ENCODE measurements around the gene MYO10. TPM values are rescaled to one million over a fixed set of nuclear protein-coding genes. Genes with fewer than 3 reads are reported as not detected.

The MYO10 gene
- total and polyA plus RNA-seq, 2 experiments from 2014 or later = 119 to 276 TPM

GRCh38 chr5:16704945-16705344, 231.1 kb downstream of the MYO10 start:
- Mint-ChIP-seq H3K36me3 (ENCODE audit: low read depth) (peaks cover 96% of the 10 kb centered on the region), H3K4me1 (peaks cover 36% of the 10 kb centered on the region), H3K27ac (peak overlapping the region; percentile 15; the same call in 1 of the 2 replicates), H3K4me3 (no peak overlapping the region), H3K9me3 (no peaks in the 10 kb centered on the region), H3K27me3 (ENCODE audit: insufficient read depth, low read depth, poor library complexity) (peaks cover 15% of the 10 kb centered on the region)
- H3K4me2 ChIP-seq = no peak overlapping the region
- H4K20me1 ChIP-seq (replicated peaks; ENCODE audit: insufficient read depth) = peaks cover 21% of the 10 kb centered on the region
- H3K79me2 ChIP-seq (replicated peaks; ENCODE audit: insufficient read depth) = peaks cover 68% of the 10 kb centered on the region
- no peak for DNase-seq (ENCODE audit: low spot score)
- no peaks in the 10 kb centered on the region for H3K9me2 ChIP-seq (ENCODE audit: insufficient read depth)
- peaks cover 66% of the 10 kb centered on the region for H3K36me3 ChIP-seq (ENCODE audit: insufficient read depth)
- no peak for ATAC-seq
- H3K27ac ChIP-seq (ENCODE audit: low read depth) = peak overlapping the region; percentile 84
- TF ChIP-seq ZNF462 (CRISPR knock-in tag; IDR thresholded peaks at IDR 0.05) (no peak), CREB1 (CRISPR knock-in tag; IDR thresholded peaks at IDR 0.05; ENCODE audit: low read depth) (no peak), REST (IDR thresholded peaks at IDR 0.05; ENCODE audit: unreplicated experiment) (no peak), ZNF331 (CRISPR knock-in tag; IDR thresholded peaks at IDR 0.05; ENCODE audit: low read depth) (no peak), EZH2phosphoT487 (IDR thresholded peaks at IDR 0.05; ENCODE audit: unreplicated experiment) (no peak)
- H2AFZ ChIP-seq = no peak overlapping the region
- no peak overlapping the region for H3K4me3 ChIP-seq
- H3F3A ChIP-seq (replicated peaks; ENCODE audit: low read depth) = peaks cover 32% of the 10 kb centered on the region; the same call in 1 of the 2 replicates
- H3K4me1 ChIP-seq (ENCODE audit: insufficient read depth) = peaks cover 35% of the 10 kb centered on the region
- H3K27me3 ChIP-seq (ENCODE audit: insufficient read depth) = no peaks in the 10 kb centered on the region

Measured in GM23338 (cell line).